CD4-positive, alpha-beta T cell treated with Interleukin-2 at 100 ng/mL for 4 hours (primary cell): Measurements from ENCODE around the gene NFKBIB.
"Not testable (repeated sequence)": the region's sequence is repeated elsewhere in the genome, so short reads cannot be mapped to it uniquely, and the experiment has no call there.

Source experiments
- DNase-seq: peaks from one replicate; pipeline ENCODE4 v3.0.0-alpha.2; 2020; ENCODE audit warnings: low spot score

The NFKBIB gene

GRCh38 chr19:38928391-38929001 is 28.7 kb downstream of the NFKBIB start:
- DNase-seq, result peak; percentile 36

GRCh38 chr19:38929929-38930775 is 30.4 kb downstream of the NFKBIB start, which contains the start of gene SARS2:
Gene SARS2 (minus strand): TSS chr19:38930763. CDS start chr19:38930736, 27 bp downstream.
- peak; percentile 93 for DNase-seq

GRCh38 chr19:38930776-38931520 is 31.2 kb downstream of the NFKBIB start, which contains the start of gene MRPS12:
Gene MRPS12 (plus strand): TSS chr19:38930944. CDS start chr19:38931295, 351 bp downstream.
- DNase-seq, result peak; percentile 99

- no peak for DNase-seq
These were observed 31.7 kb downstream of the NFKBIB start for GRCh38 chr19:38931521-38931793.

- peak; percentile 47 for DNase-seq
These were observed 32.8 kb downstream of the NFKBIB start for GRCh38 chr19:38932425-38933179.

- DNase-seq, result no peak
These were observed 33.8 kb downstream of the NFKBIB start for GRCh38 chr19:38933544-38933943.

GRCh38 chr19:38939957-38940356 is 40.2 kb downstream of the NFKBIB start:
- DNase-seq, result no peak

- not testable (repeated sequence) for DNase-seq
These were observed 41.7 kb downstream of the NFKBIB start for GRCh38 chr19:38941466-38941865.

GRCh38 chr19:38941979-38942378 is 42.2 kb downstream of the NFKBIB start:
- DNase-seq, result no peak

- no peak for DNase-seq
These were observed 42.9 kb downstream of the NFKBIB start for GRCh38 chr19:38942471-38943181.

- no peak for DNase-seq
These were observed 45.3 kb downstream of the NFKBIB start for GRCh38 chr19:38944981-38945506.

- no peak for DNase-seq
These were observed 45.9 kb downstream of the NFKBIB start for GRCh38 chr19:38945562-38946228.

- no peak for DNase-seq
These were observed 46.7 kb downstream of the NFKBIB start for GRCh38 chr19:38946229-38947010.

GRCh38 chr19:38949580-38950367 is 50.0 kb downstream of the NFKBIB start:
- peak; percentile 77 for DNase-seq

- no peak for DNase-seq
These were observed 51.4 kb downstream of the NFKBIB start for GRCh38 chr19:38951187-38951586.

GRCh38 chr19:38952395-38953165 is 52.8 kb downstream of the NFKBIB start:
- DNase-seq, result peak; percentile 43

- no peak for DNase-seq
These were observed 53.9 kb downstream of the NFKBIB start for GRCh38 chr19:38953677-38954076.

GRCh38 chr19:38956264-38956663 is 56.5 kb downstream of the NFKBIB start:
- DNase-seq, result no peak
